Measurements from ENCODE around the gene FAM20C.

DNA sequence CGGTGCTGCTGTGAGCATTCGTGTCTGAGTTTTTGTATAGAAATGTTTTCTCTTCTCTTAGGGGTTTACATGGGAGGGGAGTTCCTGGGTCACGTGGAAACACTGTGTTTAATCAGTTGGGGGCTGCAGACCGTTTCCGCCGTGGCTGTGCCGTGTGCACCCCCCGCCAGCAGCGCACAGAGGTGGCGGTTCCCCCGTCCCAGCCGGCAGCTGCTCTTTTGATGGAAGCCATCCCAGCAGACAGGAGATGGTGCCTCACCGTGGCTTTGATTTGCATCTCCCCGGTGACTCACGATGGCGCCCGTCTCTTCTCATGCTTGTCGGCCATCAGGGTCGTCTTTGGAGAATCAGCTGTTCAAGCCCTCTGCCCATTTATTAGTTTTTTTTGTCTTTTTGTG lies 62.7 kb downstream of the FAM20C start:
- TF ChIP-seq CTCF (IDR thresholded peaks at IDR 0.05), result no peak
- no peak for TF ChIP-seq POLR2A (IDR thresholded peaks at IDR 0.05)
